Heart left ventricle (tissue), 13 donors: ENCODE data around the gene SCML1.

Experiments
- POLR2A ChIP-seq, 2 donors: fragments of 450-650 bp; IDR thresholded peaks; one replicate each; pipeline ENCODE4 v1.6.1; 2017; ENCODE audit warnings: antibody characterized with exemption in 2 of 2, mild to moderate bottlenecking in 2 of 2, moderate library complexity in 2 of 2
- TF ChIP-seq, protein P1 (sequence below), 12 donors: fragments of 200-600 bp; sonication (generic) in 4 of 12; IDR thresholded peaks; one replicate each; pipeline versions ENCODE4 v1.5.0 to v1.8.0; 2018 to 2022; ENCODE audit warnings: antibody characterized with exemption in 12 of 12, mild to moderate bottlenecking in 5 of 12
- donor health status: ischemic (EF 13 %, LVEDD 7.1; RV severe dilation, severe dysfunction).
- donor health status: DM: no; HTN: yes; CAD: no.
- donor health status: DM: no; HTN: no; CAD: no.
- donor health status: ischemic (EF 25% LVEDD 6.9; RV normal size, moderate dysfunction).
- donor health status: ischemic (EF 25% LVEDD 5.7; RV mildly dilated, moderate dysfunction).
- donor health status: ischemic (EF 35%, LVEDD 5.7; RV mildly dilated, moderate dysfunction).
- donor health status: nonischemic (EF 11% LVEDD 7.7; RV severe dilation, severe dysfunction).
- donor health status: DM: yes; HTN: yes; CAD: no.
- donor health status: PGD.
- donor health status: ischemic (EF 29% LVEDD 5.4; RV normal size, mild dysfunction).
- donor health status: nonischemic (EF 23%, LVEDD 6.1; RV moderate dilation, normal function).

DNA sequence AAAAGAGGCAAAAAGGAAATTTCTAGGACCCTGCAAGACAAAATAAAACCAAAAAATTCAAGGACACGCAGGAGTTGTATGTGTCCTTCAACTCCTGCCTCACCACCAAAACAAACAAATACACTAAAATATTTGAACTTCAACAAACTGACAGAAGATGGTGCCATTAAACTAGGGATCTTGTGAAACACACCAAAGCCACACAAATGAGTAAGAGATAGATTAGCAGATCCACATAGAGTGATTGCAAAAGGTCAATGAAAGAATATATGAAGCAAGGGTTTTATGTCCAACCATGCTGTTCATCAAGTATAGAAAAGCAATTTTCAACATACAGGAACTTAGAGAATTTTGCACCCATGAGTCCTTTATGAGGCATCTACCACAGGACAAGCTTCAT lies 40.1 kb upstream of the SCML1 start:
- TF ChIP-seq, protein P1, sequence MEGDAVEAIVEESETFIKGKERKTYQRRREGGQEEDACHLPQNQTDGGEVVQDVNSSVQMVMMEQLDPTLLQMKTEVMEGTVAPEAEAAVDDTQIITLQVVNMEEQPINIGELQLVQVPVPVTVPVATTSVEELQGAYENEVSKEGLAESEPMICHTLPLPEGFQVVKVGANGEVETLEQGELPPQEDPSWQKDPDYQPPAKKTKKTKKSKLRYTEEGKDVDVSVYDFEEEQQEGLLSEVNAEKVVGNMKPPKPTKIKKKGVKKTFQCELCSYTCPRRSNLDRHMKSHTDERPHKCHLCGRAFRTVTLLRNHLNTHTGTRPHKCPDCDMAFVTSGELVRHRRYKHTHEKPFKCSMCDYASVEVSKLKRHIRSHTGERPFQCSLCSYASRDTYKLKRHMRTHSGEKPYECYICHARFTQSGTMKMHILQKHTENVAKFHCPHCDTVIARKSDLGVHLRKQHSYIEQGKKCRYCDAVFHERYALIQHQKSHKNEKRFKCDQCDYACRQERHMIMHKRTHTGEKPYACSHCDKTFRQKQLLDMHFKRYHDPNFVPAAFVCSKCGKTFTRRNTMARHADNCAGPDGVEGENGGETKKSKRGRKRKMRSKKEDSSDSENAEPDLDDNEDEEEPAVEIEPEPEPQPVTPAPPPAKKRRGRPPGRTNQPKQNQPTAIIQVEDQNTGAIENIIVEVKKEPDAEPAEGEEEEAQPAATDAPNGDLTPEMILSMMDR (IDR thresholded peaks at IDR 0.05), result peak in 1 of 12 donors; percentile 9
- no peak for TF ChIP-seq POLR2A (IDR thresholded peaks at IDR 0.05)
